SK-N-DZ (cell line): ENCODE data around the gene NXPH4.

Experiments used
- DNase-seq: peaks from one replicate; pipeline ENCODE4 v3.0.0-alpha.2; 2015; ENCODE audit warnings: low spot score

Gene NXPH4

DNA sequence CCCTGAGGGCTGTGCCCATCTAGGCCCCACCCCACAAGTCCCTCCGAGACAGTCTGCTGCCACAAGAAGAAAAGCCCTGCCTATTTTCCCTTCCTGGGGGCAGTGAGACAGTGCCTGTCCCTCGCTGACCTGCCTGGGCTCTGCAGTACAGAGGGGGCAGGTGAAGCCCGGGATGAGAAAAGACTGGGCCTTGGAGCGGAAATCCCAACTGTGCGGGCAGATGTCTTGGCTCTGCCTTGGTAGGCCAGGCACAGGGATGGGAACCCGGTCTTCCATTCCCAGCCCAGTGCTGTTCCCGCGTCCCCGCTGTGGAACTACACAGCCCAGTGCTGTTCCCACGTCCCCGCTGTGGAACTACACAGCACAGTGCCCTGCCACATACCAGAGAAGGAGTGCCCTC, 12.8 kb upstream of the NXPH4 start:
- no peak for DNase-seq

DNA sequence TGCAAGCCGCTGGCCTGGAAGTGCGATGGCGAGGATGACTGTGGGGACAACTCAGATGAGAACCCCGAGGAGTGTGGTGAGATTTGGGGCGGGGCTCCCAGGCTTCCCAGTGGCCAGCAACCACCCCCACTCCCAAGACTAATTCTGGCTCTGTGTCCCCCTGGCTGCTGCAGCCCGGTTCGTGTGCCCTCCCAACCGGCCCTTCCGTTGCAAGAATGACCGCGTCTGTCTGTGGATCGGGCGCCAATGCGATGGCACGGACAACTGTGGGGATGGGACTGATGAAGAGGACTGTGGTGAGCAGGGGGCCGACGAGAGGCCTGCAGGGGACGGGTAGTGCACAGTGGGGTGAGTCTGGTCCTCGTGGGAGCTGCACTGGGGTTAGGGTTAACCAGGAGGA, 12.1 kb upstream of the NXPH4 start:
- DNase-seq, result no peak

DNA sequence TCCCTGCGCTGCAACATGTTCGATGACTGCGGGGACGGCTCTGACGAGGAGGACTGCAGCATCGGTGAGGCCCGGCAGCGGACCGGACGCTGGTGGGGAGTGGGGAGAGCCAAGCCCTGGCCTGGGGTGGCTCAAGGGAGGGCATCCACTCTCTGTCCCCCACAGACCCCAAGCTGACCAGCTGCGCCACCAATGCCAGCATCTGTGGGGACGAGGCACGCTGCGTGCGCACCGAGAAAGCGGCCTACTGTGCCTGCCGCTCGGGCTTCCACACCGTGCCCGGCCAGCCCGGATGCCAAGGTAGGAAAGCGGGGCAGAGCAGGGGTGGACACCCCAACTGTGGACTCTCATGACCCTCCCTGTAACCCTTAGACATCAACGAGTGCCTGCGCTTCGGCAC, 11.4 kb upstream of the NXPH4 start:
- no peak for DNase-seq

DNA sequence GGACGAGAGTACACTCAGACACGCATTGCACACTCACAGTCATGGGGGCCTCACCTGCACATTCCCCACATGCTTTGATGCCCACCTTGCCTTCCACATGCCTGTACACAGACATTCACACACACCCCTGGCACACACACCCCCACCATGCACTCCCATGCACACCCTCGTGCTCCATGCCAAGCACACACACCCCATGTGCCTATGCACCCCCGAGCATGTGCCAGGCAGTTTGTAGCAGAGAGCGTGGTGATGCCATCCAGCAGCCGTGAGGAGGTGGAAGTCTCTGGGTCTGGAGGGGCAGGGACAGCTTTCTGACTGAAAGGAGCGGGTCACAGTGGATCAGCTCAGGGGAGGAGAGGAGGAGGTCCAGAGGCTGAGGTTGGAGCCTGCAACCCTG, 10.7 kb upstream of the NXPH4 start:
- no peak for DNase-seq

DNA sequence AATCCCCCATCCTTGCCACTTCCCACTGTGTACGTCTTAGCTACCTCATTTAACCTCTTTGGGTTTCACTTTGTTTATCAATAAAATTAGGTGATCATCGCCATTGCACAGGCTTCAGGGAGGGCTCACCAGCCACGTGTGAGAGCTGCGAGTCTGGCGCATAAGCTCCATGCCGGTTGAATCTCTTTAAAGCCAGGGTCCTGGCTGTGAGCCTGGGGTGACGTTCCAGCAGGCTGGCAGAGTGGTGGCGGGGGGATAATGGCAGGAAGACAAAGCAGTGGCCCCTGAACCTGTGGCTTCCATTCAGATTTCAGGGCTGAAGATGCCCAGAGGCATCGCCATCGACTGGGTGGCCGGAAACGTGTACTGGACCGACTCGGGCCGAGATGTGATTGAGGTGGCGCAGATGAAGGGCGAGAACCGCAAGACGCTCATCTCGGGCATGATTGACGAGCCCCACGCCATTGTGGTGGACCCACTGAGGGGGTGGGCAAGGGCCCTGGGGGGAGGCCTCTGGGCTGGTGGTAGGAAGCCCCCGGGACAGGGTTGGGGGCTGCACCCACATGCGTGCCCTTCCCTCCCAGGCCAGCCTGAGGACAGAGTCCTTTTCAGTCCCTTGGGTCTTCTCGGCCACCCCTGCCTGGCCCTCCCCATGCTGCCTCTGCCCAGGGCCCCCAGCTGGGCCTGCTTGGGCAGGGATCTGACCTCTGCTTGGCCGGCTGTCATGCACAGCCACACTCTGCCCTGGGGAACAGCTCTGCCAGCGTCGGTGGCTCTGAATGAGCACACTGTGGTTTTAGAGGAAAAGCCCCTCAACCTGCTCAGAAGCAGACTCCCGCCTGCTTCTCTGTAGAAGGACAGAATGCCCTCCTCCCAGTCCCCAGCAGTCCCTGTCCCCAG, 8.6 kb upstream of the NXPH4 start:
- no peak for DNase-seq

DNA sequence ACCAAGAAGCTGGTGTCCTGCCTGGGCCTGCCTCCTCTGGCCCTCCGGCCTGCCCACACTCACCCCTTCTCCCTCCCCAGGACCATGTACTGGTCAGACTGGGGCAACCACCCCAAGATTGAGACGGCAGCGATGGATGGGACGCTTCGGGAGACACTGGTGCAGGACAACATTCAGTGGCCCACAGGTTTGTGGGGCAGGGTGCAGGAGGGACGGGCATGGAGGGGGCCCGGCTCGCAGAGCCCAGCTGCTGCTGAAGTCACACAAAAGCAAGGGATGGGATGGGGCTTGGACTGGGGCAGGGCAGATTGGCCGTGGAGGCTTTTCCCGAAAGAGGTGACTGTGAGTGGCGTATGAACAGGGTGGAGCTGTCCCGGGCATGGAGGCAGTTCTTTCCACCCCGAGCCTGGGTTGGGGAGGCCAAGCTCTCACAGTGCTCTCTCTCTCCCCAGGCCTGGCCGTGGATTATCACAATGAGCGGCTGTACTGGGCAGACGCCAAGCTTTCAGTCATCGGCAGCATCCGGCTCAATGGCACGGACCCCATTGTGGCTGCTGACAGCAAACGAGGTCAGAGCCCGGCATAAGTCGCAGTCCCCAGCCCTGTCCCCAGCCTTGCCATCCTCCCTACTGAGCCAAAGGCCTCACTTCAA, 7.8 kb upstream of the NXPH4 start:
- no peak for DNase-seq

DNA sequence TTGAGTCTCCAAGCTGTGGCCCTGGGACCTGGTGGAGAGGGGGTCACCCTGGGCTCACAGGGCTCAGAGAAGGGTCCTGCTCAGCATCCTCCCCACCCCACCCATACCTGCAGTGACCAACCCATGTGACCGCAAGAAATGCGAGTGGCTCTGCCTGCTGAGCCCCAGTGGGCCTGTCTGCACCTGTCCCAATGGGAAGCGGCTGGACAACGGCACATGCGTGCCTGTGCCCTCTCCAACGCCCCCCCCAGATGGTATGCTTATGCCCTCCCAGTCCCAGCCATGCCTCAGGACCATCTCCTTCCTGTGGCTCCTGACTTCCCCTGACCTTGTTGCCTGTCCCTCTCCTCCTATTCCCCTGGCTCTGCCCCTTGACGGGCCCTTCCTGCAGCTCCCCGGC, 6.7 kb upstream of the NXPH4 start:
- DNase-seq, result no peak

DNA sequence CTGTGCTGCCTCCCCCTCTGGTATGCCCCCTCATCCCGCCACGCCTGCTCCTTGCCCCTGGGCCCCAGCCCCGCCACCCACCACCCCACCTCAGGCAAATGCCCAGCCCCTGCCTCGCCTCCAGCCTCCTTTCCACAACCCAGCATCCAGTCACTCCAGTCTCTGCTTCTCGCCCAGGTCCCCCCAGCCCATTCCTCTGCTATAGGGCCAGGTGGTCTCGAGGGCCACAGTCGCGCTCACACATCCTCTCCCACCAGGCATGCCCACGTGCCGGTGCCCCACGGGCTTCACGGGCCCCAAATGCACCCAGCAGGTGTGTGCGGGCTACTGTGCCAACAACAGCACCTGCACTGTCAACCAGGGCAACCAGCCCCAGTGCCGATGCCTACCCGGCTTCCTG, 6.1 kb upstream of the NXPH4 start:
- DNase-seq, result no peak

GRCh38 chr12:57210926-57211692, 5.5 kb upstream of the NXPH4 start:
- no peak for DNase-seq

DNA sequence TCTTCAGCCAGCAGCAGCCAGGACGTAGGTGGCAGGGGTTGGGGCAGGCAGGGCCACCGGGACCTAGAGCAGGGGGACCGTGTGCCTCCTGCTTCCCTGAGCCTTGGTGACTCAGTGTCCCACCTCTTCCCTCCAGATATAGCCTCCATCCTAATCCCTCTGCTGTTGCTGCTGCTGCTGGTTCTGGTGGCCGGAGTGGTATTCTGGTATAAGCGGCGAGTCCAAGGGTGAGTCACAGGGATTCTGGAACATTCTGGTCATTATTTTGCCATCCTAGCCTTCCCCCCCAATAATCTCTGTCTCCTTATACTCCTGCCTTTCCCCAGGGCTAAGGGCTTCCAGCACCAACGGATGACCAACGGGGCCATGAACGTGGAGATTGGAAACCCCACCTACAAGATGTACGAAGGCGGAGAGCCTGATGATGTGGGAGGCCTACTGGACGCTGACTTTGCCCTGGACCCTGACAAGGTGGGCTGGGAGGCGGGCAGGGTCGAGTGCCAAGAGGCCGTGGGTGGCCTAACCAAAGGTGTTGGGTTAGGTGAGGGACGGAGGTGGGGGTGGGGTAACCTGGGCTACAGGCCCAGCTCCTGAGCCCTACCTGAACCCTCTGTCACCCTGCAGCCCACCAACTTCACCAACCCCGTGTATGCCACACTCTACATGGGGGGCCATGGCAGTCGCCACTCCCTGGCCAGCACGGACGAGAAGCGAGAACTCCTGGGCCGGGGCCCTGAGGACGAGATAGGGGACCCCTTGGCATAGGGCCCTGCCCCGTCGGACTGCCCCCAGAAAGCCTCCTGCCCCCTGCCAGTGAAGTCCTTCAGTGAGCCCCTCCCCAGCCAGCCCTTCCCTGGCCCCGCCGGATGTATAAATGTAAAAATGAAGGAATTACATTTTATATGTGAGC, 4.5 kb upstream of the NXPH4 start:
- no peak for DNase-seq

GRCh38 chr12:57212701-57213057, 3.9 kb upstream of the NXPH4 start:
- DNase-seq, result no peak

DNA sequence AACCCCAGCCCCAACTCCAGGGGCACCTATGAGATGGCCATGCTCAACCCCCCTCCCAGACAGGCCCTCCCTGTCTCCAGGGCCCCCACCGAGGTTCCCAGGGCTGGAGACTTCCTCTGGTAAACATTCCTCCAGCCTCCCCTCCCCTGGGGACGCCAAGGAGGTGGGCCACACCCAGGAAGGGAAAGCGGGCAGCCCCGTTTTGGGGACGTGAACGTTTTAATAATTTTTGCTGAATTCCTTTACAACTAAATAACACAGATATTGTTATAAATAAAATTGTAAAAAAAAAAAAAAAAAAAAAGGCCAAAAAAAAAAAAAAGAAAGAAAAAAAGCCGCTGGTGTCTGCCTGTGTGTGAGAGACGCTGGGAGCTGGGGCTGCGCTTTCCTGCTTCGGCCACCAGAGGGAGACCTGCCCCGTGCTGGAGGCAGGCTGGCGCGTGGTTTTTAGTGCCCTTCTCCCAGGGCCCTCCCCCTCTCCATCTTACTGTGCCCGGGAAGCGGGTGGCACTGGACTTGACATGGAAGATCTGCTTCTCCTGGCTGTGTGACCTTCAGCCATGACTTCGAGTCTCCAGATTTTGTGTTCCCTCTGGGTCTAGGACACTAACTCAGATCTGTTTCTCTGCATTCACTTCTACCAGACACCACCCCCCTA, 3.4 kb upstream of the NXPH4 start:
- DNase-seq, result peak; percentile 75

GRCh38 chr12:57213763-57214397, 2.7 kb upstream of the NXPH4 start:
- no peak for DNase-seq

GRCh38 chr12:57214398-57214781, 2.2 kb upstream of the NXPH4 start:
- DNase-seq, result peak; percentile 82

DNA sequence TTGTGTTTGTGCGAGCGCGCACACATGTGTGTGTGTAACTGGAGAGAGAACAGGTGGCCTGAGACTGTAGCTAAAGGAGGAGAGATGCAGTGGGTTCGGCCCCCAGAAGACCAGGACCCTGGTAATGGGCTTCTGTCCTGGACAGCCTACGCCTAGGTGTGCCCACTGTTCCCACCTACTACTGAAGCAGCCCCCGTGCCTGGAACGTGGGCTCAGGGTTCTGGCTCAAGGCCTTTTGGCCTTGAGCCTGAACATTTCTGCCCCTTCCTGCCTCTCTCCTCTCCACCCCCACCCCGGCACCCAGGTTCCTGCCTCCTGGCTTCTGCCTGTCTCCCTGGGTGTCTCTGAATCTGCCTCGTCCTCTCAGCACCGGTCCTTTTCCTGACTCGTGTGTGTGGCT, 1.5 kb upstream of the NXPH4 start:
- no peak for DNase-seq

GRCh38 chr12:57215668-57216013, 953 bp upstream of the NXPH4 start:
- DNase-seq, result no peak

DNA sequence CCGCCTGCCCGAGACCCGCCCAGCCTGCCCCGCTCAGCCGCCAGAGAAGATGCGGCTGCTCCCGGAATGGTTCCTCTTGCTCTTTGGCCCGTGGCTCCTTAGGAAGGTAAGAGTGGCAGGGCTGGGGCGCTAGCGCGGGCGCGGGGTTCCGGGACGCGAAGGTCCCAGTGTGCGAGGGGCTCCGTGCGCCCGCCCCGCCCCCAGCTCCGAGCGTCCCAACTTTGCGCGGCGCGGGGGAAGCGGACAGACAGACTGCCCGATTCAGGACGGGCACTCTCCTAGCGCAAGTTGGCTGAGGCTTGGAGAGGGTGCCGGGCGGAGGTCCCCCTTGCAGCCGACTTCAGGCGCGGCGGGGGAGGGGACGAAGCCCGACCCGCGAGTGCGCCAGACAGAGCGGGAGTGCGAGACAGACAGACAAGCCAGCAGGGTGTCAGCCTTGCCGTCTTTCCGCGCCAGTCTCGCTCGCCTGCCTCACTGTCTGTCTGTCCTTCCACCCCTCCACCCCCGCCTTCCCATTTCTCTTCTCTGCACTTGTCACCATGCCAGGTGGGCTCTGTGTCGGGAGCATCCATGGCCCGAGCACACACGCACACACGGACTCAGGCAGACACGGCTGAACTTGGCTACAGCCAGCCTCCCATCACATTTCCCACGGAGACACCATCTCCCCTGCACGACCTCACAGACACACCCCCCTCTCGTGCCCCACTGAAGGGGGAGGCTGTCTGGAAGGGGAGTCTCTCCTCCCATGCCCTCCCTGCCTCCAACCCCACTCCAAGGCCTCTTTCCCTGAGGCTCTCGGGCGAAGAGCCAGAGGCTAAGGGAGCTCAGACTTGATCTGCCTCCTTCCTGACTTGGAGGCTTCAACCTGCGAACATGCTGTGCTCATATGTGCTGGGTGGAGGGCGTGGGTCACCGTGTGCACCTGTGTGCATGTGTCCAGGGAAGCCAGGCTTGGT, 606 bp downstream of the NXPH4 start:
- no peak for DNase-seq

- DNase-seq, result no peak
These were observed 1.6 kb downstream of the NXPH4 start for GRCh38 chr12:57218030-57218853.
